Mesothelial cell of epicardium (in vitro differentiated cells): Measurements from ENCODE around the gene ZNF362. TPM values are rescaled to one million over a fixed set of nuclear protein-coding genes. Genes with fewer than 3 reads are reported as not detected.

Experiments used
- DNase-seq, 2 experiments: peaks; one replicate each; pipeline ENCODE4 v3.0.0; 2021; ENCODE audit warnings: low spot score in 2 of 2; ENCODE audit not compliant: unreplicated experiment in 2 of 2
- H3K27ac Mint-ChIP-seq: 2 replicates; pipeline ENCODE4 v1.8.0; 2021; ENCODE audit warnings: mixed read lengths
- H3K27me3 Mint-ChIP-seq: 2 replicates; pipeline ENCODE4 v1.8.0; 2021; ENCODE audit warnings: low read depth, mixed read lengths
- H3K36me3 Mint-ChIP-seq: 2 replicates; pipeline ENCODE4 v1.8.0; 2021; ENCODE audit warnings: mixed read lengths
- H3K4me1 Mint-ChIP-seq: 2 replicates; pipeline ENCODE4 v1.8.0; 2021; ENCODE audit warnings: mixed read lengths
- H3K4me3 Mint-ChIP-seq: 2 replicates; pipeline ENCODE4 v1.8.0; 2021; ENCODE audit warnings: mild to moderate bottlenecking, moderate library complexity, mixed read lengths
- H3K9me3 Mint-ChIP-seq: 2 replicates; pipeline ENCODE4 v1.8.0; 2021; ENCODE audit warnings: mixed read lengths
- total RNA-seq: library from RNA; stranded (reverse); gene quantifications from 3 replicates; pipeline ENCODE4 v1.2.1, GENCODE V29; 2021
- TF ChIP-seq, protein P1 (sequence below): fragments of 200-600 bp; sonication (generic); IDR thresholded peaks from one replicate; pipeline ENCODE4 v1.5.0; 2021; ENCODE audit warnings: antibody characterized with exemption; ENCODE audit not compliant: unreplicated experiment

Gene ZNF362
- total RNA-seq, 1 donor from 2014 or later, result 114 TPM

DNA sequence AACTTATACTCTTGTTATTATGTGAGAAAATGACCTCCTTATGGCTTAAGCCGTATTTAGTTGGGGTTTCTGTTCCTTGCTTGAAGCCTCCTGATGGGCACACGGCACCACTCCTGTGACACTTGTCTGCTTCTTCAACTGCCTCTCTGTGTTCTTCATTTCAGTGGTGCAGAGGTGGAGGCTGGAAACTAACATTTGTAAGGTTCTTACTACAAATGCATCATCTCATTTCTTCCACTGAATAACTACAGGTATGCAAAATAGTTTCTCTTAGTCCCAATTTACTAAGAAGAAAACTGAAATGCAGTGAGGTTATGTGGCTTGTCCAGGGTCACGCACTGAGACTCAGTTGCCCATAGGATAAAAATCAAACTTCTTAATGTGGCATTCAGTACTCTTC is 23.6 kb upstream of the ZNF362 start:
- H3K27ac Mint-ChIP-seq, result no peak overlapping the region
- no peaks in the 10 kb centered on the region for H3K36me3 Mint-ChIP-seq
- H3K9me3 Mint-ChIP-seq, result no peaks in the 10 kb centered on the region
- H3K27me3 Mint-ChIP-seq, result no peaks in the 10 kb centered on the region
- no peak for DNase-seq
- H3K4me1 Mint-ChIP-seq, result peaks cover 32% of the 10 kb centered on the region
- no peak overlapping the region for H3K4me3 Mint-ChIP-seq
- TF ChIP-seq, protein P1, sequence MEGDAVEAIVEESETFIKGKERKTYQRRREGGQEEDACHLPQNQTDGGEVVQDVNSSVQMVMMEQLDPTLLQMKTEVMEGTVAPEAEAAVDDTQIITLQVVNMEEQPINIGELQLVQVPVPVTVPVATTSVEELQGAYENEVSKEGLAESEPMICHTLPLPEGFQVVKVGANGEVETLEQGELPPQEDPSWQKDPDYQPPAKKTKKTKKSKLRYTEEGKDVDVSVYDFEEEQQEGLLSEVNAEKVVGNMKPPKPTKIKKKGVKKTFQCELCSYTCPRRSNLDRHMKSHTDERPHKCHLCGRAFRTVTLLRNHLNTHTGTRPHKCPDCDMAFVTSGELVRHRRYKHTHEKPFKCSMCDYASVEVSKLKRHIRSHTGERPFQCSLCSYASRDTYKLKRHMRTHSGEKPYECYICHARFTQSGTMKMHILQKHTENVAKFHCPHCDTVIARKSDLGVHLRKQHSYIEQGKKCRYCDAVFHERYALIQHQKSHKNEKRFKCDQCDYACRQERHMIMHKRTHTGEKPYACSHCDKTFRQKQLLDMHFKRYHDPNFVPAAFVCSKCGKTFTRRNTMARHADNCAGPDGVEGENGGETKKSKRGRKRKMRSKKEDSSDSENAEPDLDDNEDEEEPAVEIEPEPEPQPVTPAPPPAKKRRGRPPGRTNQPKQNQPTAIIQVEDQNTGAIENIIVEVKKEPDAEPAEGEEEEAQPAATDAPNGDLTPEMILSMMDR, result no peak

DNA sequence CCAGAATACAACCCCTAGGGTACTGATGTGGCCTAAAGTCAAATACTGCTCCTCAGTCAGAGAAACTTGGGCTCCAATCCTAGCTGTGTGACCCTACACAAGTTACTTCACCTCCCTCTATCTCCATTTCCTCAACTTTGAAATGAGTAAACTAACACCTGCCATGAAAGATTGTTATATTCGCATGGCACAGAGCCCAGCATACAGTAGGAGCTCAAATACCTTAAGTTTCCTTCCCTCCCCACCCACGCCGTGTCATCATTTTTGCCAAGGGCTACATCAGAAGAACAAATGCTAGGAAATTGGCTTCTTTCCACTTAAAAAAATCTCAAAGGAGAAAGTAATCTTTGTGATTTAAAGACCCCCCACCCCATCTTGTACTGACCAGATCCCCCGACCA is 22.2 kb upstream of the ZNF362 start:
- DNase-seq, result peak in 1 of 2 experiments; percentile 2
- TF ChIP-seq, protein P1, result no peak
- Mint-ChIP-seq H3K27ac (peak overlapping the region; percentile 51), H3K36me3 (no peaks in the 10 kb centered on the region), H3K4me3 (no peak overlapping the region), H3K9me3 (no peaks in the 10 kb centered on the region), H3K4me1 (peaks cover 22% of the 10 kb centered on the region), H3K27me3 (no peaks in the 10 kb centered on the region)

DNA sequence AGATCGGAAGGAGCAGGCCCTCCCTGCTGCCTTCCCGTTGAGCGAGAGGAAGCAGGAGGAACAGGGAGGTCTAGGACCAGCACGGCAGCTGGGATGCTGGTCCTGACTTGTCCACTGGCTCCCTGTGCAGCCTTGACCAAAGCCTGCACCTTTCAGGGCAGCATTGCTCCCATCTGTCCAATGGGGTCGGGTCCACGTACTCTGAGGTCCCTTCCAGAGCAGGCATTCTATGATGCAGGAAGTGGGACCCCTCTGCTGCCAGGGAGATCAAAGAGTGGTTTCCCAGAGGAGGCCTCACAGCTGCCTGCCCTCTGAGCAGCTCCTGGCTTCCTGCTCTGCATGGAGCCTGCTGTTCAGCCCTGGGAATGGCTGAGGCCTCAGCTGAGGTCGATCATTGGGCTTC is 21.7 kb upstream of the ZNF362 start:
- peak overlapping the region; percentile 51 for H3K27ac Mint-ChIP-seq
- no peaks in the 10 kb centered on the region for H3K9me3 Mint-ChIP-seq
- DNase-seq, result peak in 1 of 2 experiments; percentile 40
- peaks cover 22% of the 10 kb centered on the region for H3K4me1 Mint-ChIP-seq
- TF ChIP-seq, protein P1, result no peak
- no peaks in the 10 kb centered on the region for H3K27me3 Mint-ChIP-seq
- no peaks in the 10 kb centered on the region for H3K36me3 Mint-ChIP-seq
- no peak overlapping the region for H3K4me3 Mint-ChIP-seq

DNA sequence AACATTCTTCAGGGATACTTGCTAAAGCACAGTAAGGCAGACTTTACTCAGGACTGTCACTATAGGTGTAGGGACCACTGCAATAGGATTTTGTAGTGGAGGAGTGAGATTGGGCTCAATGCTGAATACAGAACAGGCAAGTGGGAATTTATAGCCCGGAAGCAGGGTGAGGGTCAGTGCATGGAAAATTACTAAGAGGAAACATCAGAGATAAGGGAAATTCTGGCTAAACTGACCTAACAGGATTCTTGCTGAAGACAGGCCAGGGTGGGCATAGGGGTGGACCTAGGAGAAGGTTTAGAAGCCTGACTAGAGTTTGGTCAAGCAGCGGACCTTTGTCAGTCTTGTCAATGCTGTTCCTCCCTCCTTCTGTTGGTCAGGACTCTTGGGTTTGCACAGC is 20.8 kb upstream of the ZNF362 start:
- TF ChIP-seq, protein P1, result no peak
- no peak overlapping the region for H3K27ac Mint-ChIP-seq
- H3K9me3 Mint-ChIP-seq, result no peaks in the 10 kb centered on the region
- DNase-seq, result no peak
- no peaks in the 10 kb centered on the region for H3K36me3 Mint-ChIP-seq
- H3K4me3 Mint-ChIP-seq, result no peak overlapping the region
- no peaks in the 10 kb centered on the region for H3K27me3 Mint-ChIP-seq
- H3K4me1 Mint-ChIP-seq, result peaks cover 22% of the 10 kb centered on the region

DNA sequence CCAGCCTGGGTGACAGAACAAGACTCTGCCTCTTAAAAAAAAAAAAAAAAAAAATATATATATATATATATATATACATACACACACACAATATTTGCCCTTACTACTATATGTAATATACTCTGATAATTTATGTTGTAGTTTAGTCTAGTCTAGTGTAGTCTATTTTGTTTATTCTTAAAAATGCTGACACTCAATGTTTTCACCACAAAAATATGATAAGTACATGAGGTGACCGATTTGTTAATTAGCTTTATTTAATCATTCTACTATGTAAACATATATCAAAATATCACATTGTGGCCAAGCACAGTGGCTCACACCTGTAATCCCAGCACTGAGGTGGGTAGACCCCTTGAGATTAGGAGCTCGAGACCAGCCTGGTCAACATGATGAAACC is 19.8 kb upstream of the ZNF362 start:
- DNase-seq, result no peak

More for the DNA sequence above, 19.8 kb upstream of the ZNF362 start:
- no peaks in the 10 kb centered on the region for H3K9me3 Mint-ChIP-seq
- no peaks in the 10 kb centered on the region for H3K36me3 Mint-ChIP-seq
- H3K4me1 Mint-ChIP-seq, result peaks cover 22% of the 10 kb centered on the region
- H3K27me3 Mint-ChIP-seq, result no peaks in the 10 kb centered on the region
- TF ChIP-seq, protein P1, result no peak
- no peak overlapping the region for H3K27ac Mint-ChIP-seq
- H3K4me3 Mint-ChIP-seq, result no peak overlapping the region
